CD14-positive monocyte (primary cell): ENCODE results near the gene PNKD. TPM values are rescaled to one million over a fixed set of nuclear protein-coding genes. Genes with fewer than 3 reads are reported as not detected.

Source experiments
- DNase-seq, 3 donors: peaks; one replicate each; pipeline ENCODE4 v3.0.0-alpha.2; 2011 to 2022
- H2AFZ ChIP-seq: 2 replicates; pipeline ENCODE4 v1.6.0; 2012; ENCODE audit warnings: mild to moderate bottlenecking, low read depth, low read length, inconsistent platforms; ENCODE audit not compliant: insufficient read depth, poor library complexity, severe bottlenecking
- H3K27ac ChIP-seq, 2 donors: 1 replicate in 1 of 2; 2 replicates in 1 of 2; pipeline ENCODE4 v1.5.1; 2012 to 2013; ENCODE audit warnings: low read length in 2 of 2, control low read depth in 1 of 2, inconsistent platforms in 1 of 2, low read depth in 1 of 2, mild to moderate bottlenecking in 1 of 2
- H3K27me3 ChIP-seq, 2 donors: one replicate each; pipeline versions ENCODE4 v1.6.0 to v1.6.1; 2011 to 2013; ENCODE audit warnings: low read length in 2 of 2; ENCODE audit not compliant: control insufficient read depth in 2 of 2, insufficient read depth in 2 of 2
- H3K36me3 ChIP-seq, 2 donors: replicated peaks in 1 of 2; 1 replicate in 1 of 2; 2 replicates in 1 of 2; pipeline versions ENCODE4 v1.5.1 to v1.6.1; 2012 to 2013; ENCODE audit warnings: low read length in 2 of 2, control low read depth in 1 of 2, inconsistent platforms in 1 of 2, mild to moderate bottlenecking in 1 of 2; ENCODE audit not compliant: insufficient read depth in 2 of 2, control insufficient read depth in 1 of 2
- H3K4me1 ChIP-seq, 2 donors: 1 replicate in 1 of 2; 2 replicates in 1 of 2; pipeline versions ENCODE4 v1.5.1 to v1.6.1; 2012 to 2013; ENCODE audit warnings: low read length in 2 of 2, control low read depth in 1 of 2, inconsistent platforms in 1 of 2, mild to moderate bottlenecking in 1 of 2, moderate library complexity in 1 of 2; ENCODE audit not compliant: insufficient read depth in 2 of 2, control insufficient read depth in 1 of 2
- H3K4me2 ChIP-seq: replicated peaks from 2 replicates; pipeline ENCODE3; 2012; ENCODE audit warnings: low read length, moderate library complexity, mild to moderate bottlenecking; ENCODE audit not compliant: poor library complexity, severe bottlenecking; ENCODE audit errors: extremely low read depth
- H3K4me3 ChIP-seq, 3 experiments: fragments of 200-600 bp in 1 of 3; sonication (generic) in 1 of 3; replicated peaks in 1 of 3; 1 replicate in 2 of 3; 2 replicates in 1 of 3; pipeline ENCODE4 v1.5.1; 2011 to 2013; ENCODE audit warnings: low read length in 3 of 3, mild to moderate bottlenecking in 3 of 3, control low read depth in 2 of 3, low read depth in 2 of 3, inconsistent platforms in 1 of 3, moderate library complexity in 1 of 3
- H3K79me2 ChIP-seq: 2 replicates; pipeline ENCODE4 v1.6.0; 2012; ENCODE audit warnings: mild to moderate bottlenecking, control low read depth, inconsistent platforms, low read length, moderate library complexity; ENCODE audit not compliant: insufficient read depth
- H3K9ac ChIP-seq: 2 replicates; pipeline ENCODE4 v1.6.0; 2017; ENCODE audit warnings: low read length, mild to moderate bottlenecking; ENCODE audit not compliant: insufficient read depth, poor library complexity, severe bottlenecking
- H3K9me3 ChIP-seq, 2 donors: replicated peaks in 1 of 2; 1 replicate in 1 of 2; 2 replicates in 1 of 2; pipeline versions ENCODE4 v1.5.1 to v1.6.1; 2012 to 2013; ENCODE audit warnings: low read length in 2 of 2, control low read depth in 1 of 2; ENCODE audit not compliant: control insufficient read depth in 1 of 2, insufficient read depth in 1 of 2
- H4K20me1 ChIP-seq: 2 replicates; pipeline ENCODE4 v1.6.0; 2012; ENCODE audit warnings: mild to moderate bottlenecking, low read length, control low read depth, moderate library complexity; ENCODE audit not compliant: insufficient read depth
- H3K27ac Mint-ChIP-seq, 7 donors: one replicate each; pipeline ENCODE4 v1.8.0; 2020; ENCODE audit warnings: mild to moderate bottlenecking in 7 of 7, mixed read lengths in 7 of 7, moderate library complexity in 6 of 7, inconsistent platforms in 2 of 7
- H3K27me3 Mint-ChIP-seq, 3 donors: one replicate each; pipeline ENCODE4 v1.8.0; 2021 to 2022; ENCODE audit warnings: low read depth in 3 of 3, mild to moderate bottlenecking in 3 of 3, mixed read lengths in 3 of 3, moderate library complexity in 3 of 3, inconsistent platforms in 1 of 3
- H3K36me3 Mint-ChIP-seq, 2 donors: one replicate each; pipeline ENCODE4 v1.8.0; 2020; ENCODE audit warnings: mixed read lengths in 2 of 2, inconsistent platforms in 1 of 2, mild to moderate bottlenecking in 1 of 2
- H3K4me1 Mint-ChIP-seq: one replicate; pipeline ENCODE4 v1.8.0; 2020; ENCODE audit warnings: mild to moderate bottlenecking, mixed read lengths
- H3K4me3 Mint-ChIP-seq, 2 donors: one replicate each; pipeline ENCODE4 v1.8.0; 2020; ENCODE audit warnings: mild to moderate bottlenecking in 2 of 2, mixed read lengths in 2 of 2, moderate library complexity in 1 of 2
- H3K9me3 Mint-ChIP-seq, 7 donors: one replicate each; pipeline ENCODE4 v1.8.0; 2020 to 2022; ENCODE audit warnings: mixed read lengths in 7 of 7, mild to moderate bottlenecking in 6 of 7, moderate library complexity in 6 of 7, inconsistent platforms in 2 of 7
- CTCF ChIP-seq: fragments of 200-600 bp; IDR thresholded peaks from one replicate; pipeline ENCODE4 v1.8.0; 2022; ENCODE audit warnings: antibody characterized with exemption, mild to moderate bottlenecking
- WGBS: methylation state at CpG from one replicate; pipeline ENCODE4 v1.1.5; 2013; ENCODE audit warnings: missing lambda C conversion rate; ENCODE audit not compliant: insufficient coverage; 5-methylcytosine and 5-hydroxymethylcytosine counted together
- intact Hi-C, 2 donors: fragments of 100-400 bp; cut with micrococcal nuclease; formaldehyde crosslinking; loops; one replicate each; pipeline versions ENCODE4 v1.15.0 to v1.15.1; 2023
- polyA plus RNA-seq, 3 donors: library from polyadenylated mRNA; depleted of rRNA in 1 of 3; unstranded in 2 of 3; stranded (reverse) in 1 of 3; fragments of 300-500 nt in 2 of 3; fragments of >200 nt in 1 of 3; fragmentation: Illumina TruSeq in 2 of 3; gene quantifications; 1 replicate in 2 of 3; 2 replicates in 1 of 3; pipeline ENCODE4 v1.2.3, GENCODE V29; 2012 to 2021

The PNKD gene
- polyA plus RNA-seq, 3 donors, result 79.8 to 92.0 (median 88.2) TPM

DNA sequence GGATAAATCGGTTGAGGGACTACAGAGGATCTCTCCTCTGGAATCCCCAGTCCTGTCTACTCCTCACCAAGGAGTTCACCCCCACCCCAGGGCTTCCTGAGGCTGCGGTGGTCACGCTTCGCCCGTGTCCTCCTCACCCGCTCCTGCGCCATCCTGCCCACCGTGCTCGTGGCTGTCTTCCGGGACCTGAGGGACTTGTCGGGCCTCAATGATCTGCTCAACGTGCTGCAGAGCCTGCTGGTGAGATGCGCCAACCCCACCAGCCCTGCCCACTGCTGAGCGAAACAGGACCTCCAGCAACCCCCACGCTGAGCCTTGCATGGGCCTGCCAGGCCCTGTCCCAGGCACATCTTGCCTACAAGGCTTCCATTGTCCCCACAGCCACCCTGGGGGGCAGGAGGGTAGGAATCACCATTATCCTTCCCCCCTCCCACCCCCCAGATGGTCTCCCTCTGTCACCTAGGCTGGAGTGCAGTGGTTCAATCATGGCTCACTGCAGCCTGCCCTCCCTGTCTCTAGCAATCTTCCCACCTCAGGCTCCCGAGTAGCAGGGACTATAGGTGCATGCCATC, 122.7 kb downstream of the PNKD start:
- Histone ChIP-seq H3K4me1 (peaks cover 78 to 96% of the 10 kb centered on the region in 2 donors), H4K20me1 (peaks cover 77% of the 10 kb centered on the region), H3K36me3 (peaks cover 69 to 72% of the 10 kb centered on the region in 2 donors), H3K4me2 (peak overlapping the region; percentile 45), H2AFZ (no peak overlapping the region), H3K27ac (peak overlapping the region in 1 of 2 donors; percentile 65), H3K9me3 (no peaks in the 10 kb centered on the region), H3K27me3 (no peaks in the 10 kb centered on the region), H3K79me2 (peaks cover 45% of the 10 kb centered on the region), H3K4me3 (peak overlapping the region in 1 of 3 experiments; percentile 42), H3K9ac (no peak overlapping the region)
- Mint-ChIP-seq H3K4me3 (peak overlapping the region in 1 of 2 donors; percentile 11), H3K4me1 (peaks cover 78% of the 10 kb centered on the region), H3K36me3 (peaks cover 66 to 74% of the 10 kb centered on the region in 2 donors), H3K9me3 (peaks cover 0 to 4% (median 0%) of the 10 kb centered on the region in 7 donors), H3K27ac (peak overlapping the region; percentile 46 to 97 (median 87)), H3K27me3 (peaks cover 0 to 7% (median 0%) of the 10 kb centered on the region in 3 donors)
- DNase-seq, result no peak
- TF ChIP-seq CTCF, result no peak
- intact Hi-C loops, result loop anchor here in 1 of 2 donors (10.0 kb wide), 1 partner anchor 172 kb away; the partner anchor contains the start of genes CNOT9 and USP37
- 70% methylated on average over 13 of the region's 16 CpGs for WGBS

- Mint-ChIP-seq H3K9me3 (peaks cover 0 to 5% (median 0%) of the 10 kb centered on the region in 7 donors), H3K27ac (peak overlapping the region; percentile 86 to 97 (median 90)), H3K4me3 (no peak overlapping the region), H3K27me3 (peaks cover 0 to 7% (median 0%) of the 10 kb centered on the region in 3 donors), H3K36me3 (peaks cover 59 to 65% of the 10 kb centered on the region in 2 donors), H3K4me1 (peaks cover 73% of the 10 kb centered on the region)
- Histone ChIP-seq H3K4me2 (peak overlapping the region; percentile 96), H3K27ac (peak overlapping the region; percentile 90 to 91), H3K79me2 (peaks cover 53% of the 10 kb centered on the region), H3K4me1 (peaks cover 76 to 96% of the 10 kb centered on the region in 2 donors), H3K4me3 (peak overlapping the region in 1 of 3 experiments; percentile 92), H4K20me1 (peaks cover 69% of the 10 kb centered on the region), H3K36me3 (peaks cover 61 to 64% of the 10 kb centered on the region in 2 donors), H3K9me3 (no peaks in the 10 kb centered on the region), H3K27me3 (no peaks in the 10 kb centered on the region), H2AFZ (no peak overlapping the region), H3K9ac (no peak overlapping the region)
- 23% methylated on average over 5 of the region's 8 CpGs for WGBS
- intact Hi-C loops, result loop anchor here in 1 of 2 donors (10.0 kb wide), 1 partner anchor 171 kb away; the partner anchor contains the start of genes CNOT9 and USP37
- DNase-seq, result no peak
- no peak for TF ChIP-seq CTCF
Observed at GRCh38 chr2:218393750-218394290, 123.5 kb downstream of the PNKD start.
